CD4-positive, alpha-beta T cell treated with Interferon gamma for 1 hour (primary cell): ENCODE data around the gene CFAP77.
A peak's percentile ranks its signal among the peaks of the same experiment; 100 is the strongest.

Experiments
- DNase-seq: peaks from one replicate; pipeline ENCODE4 v3.0.0-alpha.2; 2020

CFAP77 gene

GRCh38 chr9:132457504-132458236 lies 47.7 kb downstream of the CFAP77 start:
- DNase-seq: no peak

DNA sequence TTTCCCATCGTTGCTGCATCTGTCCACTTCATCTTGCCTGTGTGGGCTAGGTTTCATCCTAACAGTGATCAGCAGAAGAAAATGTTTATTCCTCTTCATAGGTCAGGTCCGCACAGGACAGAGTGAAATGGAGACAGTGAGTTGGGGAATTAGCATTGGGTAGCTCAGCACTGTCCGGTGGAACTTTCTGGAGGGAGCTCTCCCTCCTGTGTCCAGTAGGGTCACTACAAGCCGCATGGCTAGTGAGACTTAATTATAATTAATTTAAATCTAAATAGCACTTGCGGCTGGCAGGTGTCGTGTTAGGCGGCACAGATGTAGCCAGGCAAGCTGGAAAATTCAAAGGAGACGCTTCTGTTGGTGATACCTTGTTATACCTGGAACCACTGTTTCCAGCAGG lies 48.4 kb downstream of the CFAP77 start:
- no peak for DNase-seq

DNA sequence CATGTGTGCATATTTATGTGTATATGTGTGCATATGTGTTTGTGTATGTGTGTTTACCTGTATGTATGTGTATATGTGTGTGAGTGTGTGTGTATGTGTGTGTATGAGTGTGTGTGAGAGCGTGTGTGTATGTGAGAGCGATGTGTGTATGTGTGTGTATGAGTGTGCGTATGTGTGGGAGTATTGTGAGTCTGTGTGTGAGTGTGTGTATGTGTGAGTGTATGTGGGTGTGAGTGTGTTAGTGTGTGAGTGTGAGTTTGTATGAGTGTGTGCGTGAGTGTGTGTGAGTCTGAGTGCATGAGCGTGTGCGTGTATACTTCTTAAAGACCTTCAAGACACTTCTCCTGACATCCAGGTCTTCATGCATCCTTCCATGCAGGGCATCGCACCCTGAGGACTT lies 49.6 kb downstream of the CFAP77 start:
- no peak for DNase-seq

DNA sequence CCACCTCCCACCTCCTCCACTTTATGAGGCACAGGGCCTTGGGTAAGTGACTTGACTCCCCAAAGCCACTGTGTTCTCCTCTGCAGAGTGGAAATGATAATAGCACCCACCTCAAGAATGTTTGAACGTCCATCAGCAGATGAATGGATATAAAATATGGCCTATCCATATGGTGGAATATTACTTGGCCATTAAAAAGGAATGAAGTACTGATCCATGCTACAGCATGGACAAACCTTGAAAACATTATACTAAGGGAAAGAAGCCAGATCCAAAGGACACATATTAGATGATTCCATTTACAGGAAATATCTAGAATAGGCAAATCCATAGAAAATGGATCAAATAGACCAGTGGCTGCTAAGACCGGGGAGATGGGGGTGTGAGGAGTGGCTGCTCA lies 50.2 kb downstream of the CFAP77 start:
- no peak for DNase-seq

- DNase-seq: no peak
Measured at GRCh38 chr9:132461281-132461896, 51.4 kb downstream of the CFAP77 start.

- no peak for DNase-seq
Measured at GRCh38 chr9:132461971-132462370, 52.0 kb downstream of the CFAP77 start.

GRCh38 chr9:132464547-132464946 lies 54.5 kb downstream of the CFAP77 start:
- DNase-seq: no peak

DNA sequence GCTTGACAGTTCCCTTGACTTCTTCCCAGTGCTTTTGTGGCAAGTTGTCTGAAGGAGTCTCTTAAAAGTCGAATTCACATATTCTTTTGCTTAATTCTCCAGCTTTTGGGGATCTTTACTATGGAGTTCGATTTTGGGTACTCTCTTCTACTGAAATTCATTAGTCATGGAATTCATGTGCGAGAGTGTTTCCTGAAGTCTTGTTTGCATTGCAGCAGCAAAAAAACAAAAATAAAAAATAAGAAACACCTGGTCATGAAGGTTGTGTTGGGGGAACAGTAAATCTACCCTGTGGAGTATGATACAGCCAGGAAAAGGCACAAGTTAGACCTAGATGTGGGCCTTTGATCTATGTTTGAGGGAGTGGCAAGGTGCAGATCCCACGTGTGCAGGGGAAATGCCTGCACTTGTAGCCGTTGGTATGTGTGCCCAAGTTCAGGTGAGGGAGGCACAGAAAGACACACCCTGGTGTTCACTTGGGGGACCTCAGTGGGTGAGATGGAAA lies 55.2 kb downstream of the CFAP77 start:
- DNase-seq: no peak

- DNase-seq: no peak
Measured at GRCh38 chr9:132472199-132472598, 62.2 kb downstream of the CFAP77 start.

DNA sequence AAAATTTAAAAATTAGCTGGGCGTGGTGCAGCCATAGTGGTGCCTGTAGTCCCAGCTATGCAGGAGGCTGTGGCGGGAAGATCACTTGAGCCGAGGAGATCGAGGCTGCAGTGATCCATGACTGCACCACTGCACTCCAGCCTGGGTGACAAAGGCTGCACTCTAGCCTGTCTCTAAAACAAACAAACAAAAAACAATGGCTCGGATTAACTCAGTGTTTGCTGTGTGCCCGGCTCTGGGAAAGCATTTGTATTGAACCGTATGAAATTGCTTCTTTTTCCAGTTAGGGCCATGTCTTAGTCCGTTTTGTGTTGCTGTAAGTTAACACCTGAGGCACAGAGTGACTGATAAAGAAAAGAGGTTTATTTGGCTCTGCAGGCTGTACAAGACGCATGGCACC lies 62.6 kb downstream of the CFAP77 start:
- DNase-seq: no peak

DNA sequence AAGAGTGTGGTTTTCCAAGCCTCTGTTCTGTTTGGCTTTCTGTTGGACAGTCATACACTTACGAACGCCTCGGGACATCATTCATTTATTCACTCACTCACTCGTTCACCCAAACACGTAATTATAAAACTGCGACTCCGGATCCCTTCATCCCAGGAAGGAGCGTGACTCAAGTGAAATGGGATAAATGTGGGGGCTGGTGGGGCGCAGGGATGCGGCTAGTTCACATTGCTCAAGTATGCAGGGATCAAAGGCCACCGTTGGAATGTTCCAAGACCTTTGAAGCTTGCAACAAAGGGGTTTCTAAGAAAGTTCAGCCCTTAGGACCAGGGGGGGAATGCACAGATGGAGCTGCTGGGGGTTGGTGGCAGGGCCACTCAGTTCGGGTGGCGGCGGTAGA lies 64.2 kb downstream of the CFAP77 start:
- DNase-seq: no peak

DNA sequence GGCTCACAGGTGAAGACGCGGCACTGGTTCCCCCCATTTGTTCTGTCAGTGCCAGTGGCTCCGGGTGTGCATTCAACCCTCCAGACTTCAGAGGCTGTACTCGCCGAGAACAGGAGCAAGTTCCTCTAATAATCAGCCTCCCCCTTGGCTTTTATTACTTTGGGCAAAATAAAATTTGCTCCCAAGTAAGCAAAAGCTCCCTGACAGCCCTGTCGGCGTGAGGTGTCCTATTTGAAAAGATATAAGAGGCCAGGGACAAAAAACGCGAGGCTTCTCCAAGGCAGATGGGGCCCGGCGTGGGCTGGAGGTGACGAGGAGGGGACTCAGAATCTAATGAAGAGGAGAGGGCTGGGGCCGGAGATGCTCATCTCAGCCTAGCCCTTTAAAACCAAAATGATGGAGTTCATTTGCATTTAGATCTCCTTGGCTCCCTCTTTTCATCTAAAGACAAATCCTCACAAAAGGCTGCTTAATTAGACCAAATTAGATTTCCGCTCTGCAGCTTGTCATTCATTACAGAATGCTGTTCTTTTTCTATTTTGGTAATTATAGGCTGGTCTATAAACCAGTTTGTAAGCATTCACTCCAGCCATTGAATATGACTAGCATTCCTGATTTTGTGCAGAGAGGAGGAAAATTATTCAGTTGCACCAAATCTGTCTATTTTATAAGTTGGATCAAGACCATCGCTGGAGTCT lies 68.5 kb downstream of the CFAP77 start:
- no peak for DNase-seq

- no peak for DNase-seq
Measured at GRCh38 chr9:132479733-132480132, 69.7 kb downstream of the CFAP77 start.

- DNase-seq: no peak
Measured at GRCh38 chr9:132481053-132481849, 71.2 kb downstream of the CFAP77 start.

GRCh38 chr9:132482196-132482813 lies 72.3 kb downstream of the CFAP77 start:
- no peak for DNase-seq

DNA sequence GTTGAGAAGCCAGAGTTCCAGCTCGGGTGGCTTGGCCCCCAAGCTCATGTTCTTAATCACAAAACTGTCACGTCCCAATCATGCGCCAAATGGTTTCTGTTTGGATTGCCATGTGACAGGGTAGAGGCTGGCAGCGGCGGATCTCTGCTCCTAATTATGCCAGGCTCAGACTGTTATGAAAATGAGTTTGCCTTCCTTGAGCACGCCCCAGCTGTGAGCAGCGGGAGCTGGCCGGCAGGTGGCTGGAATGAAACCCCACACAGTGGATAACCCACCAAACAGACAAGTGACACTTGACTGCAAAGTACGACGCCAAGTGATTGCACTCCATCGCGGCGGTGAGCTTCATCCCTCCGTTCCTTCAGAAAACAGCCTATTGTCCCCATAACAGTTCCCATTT lies 75.4 kb downstream of the CFAP77 start:
- no peak for DNase-seq

GRCh38 chr9:132486706-132487350 lies 76.8 kb downstream of the CFAP77 start:
- peak; percentile 30 for DNase-seq

DNA sequence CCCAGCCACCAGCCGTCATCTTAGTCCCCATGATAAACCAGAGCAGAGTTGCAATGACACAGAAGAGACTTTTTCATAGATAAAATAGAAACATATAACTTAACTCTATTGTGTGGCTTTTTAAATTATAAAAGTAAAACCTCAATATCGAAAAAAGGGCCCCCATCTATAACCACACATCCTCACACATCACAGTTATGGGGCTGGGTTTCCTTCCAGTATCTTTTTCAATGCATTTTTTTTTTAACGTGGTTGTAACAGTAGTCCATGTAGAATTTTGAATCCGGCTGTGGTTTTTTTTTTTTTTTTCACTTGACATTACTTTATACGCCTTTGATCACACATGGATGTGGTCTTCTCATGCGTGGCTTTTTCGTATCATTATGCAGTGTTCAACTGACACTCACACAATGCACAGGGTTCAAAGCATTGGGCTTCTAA lies 77.4 kb downstream of the CFAP77 start:
- no peak for DNase-seq

- no peak for DNase-seq
Measured at GRCh38 chr9:132487980-132488535, 78.0 kb downstream of the CFAP77 start.

DNA sequence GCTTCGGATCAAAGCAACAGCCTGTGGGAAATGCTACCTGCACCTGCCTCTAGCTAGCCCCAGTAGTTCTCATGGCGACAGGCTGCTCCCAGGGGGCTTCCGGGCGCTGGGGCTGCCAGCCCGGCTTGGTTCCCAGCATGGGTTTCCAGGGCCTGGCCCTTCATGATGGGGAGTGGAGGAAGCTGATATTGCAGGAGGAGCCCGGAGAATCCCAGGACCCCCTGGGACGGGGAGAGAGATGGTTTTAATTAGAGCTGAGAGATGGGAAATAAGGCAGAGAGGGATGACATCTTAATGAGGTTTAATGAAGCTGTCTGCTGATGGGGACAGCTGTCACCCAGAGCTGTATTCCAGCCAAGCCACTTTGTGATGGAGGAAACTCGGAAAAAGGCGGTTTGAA lies 78.6 kb downstream of the CFAP77 start:
- DNase-seq: no peak

- DNase-seq: no peak
Measured at GRCh38 chr9:132489536-132489935, 79.5 kb downstream of the CFAP77 start.

- DNase-seq: no peak
Measured at GRCh38 chr9:132494857-132495256, 84.8 kb downstream of the CFAP77 start.
